GDM1 (cell line): ENCODE data around the gene RASL12.
"Not testable (repeated sequence)": the region's sequence is repeated elsewhere in the genome, so short reads cannot be mapped to it uniquely, and the experiment has no call there.

Source experiments
- DNase-seq: peaks from one replicate; lab custom pipeline; 2025; lab: John Stamatoyannopoulos, UW

Gene RASL12

DNA sequence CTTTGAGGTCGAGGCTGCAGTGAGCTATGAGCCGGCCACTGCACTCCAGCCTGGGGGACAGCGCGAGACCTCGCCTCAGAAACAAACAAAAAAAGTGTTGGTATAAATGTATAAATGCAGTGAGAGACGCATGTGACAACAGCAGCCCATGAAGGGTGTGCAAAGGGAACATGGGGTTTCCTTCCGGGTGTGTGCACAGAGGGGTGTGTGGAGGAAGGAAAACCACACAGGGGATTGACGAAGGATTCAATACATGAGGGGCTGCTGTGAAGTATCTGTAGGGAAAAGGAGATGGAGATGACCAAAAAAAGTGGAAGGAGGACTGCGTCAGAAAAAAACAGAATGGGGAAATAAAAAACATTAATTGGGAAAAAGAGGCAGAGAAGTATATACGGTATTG lies 39.5 kb downstream of the RASL12 start:
- DNase-seq, result no peak

- no peak for DNase-seq
These were observed 40.2 kb downstream of the RASL12 start for GRCh38 chr15:65027593-65027992.

DNA sequence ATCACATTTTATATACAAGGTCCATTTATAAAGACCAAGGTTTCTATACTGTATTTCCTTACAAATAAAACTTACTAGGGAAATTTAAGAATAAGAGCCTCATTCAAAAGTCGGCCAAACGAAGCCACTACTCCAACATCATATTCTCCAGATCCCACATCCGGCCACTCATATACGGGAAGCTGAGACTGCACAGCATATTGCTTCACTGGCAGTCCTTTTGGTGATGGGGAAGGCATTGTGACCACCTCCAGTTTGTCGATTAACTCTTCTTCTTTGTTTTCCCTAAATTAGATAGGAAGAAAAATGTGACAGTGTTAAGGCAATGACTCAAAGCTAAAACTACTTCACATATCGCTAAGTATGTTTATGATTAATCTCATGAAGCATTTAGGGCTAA lies 41.0 kb downstream of the RASL12 start:
- no peak for DNase-seq

GRCh38 chr15:65021488-65021887 lies 46.3 kb downstream of the RASL12 start:
- no peak for DNase-seq

DNA sequence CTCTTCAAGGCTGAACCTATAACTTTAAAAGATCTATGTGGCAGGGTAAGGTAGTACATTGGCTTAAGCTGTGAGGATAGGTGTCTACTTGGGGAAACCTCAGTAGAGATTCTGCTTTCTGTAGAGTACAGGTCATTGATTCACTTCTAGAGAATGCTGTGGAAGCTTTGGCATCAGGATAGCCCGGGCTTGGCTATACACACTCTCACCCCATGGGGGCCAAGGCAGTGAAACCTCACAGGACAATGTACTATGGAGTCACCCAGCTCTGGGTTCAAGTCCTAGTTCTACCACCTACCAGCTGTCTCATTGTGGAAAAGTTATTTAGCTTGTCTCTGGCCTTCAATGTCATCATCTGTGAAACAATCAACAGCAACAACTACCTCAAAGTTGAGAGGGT lies 47.4 kb downstream of the RASL12 start:
- DNase-seq, result no peak

DNA sequence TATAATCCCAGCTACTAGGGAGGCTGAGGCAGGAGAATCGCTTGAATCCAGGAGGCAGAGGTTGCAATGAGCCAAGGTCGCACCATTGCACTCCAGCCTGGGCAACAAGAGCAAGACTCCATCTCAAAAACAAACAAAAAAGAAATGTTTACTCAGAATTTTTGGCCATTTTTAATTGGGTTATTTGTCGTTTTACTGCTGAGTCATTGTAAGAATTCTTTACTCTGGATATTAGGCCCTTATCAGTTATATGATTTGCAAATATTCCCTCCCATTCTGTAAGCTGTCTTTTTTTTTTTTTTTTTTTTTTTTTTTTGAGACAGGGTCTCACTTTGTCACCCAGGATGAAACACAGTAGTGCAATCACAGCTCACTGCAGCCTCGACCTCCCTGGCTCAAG lies 56.6 kb downstream of the RASL12 start:
- not testable (repeated sequence) for DNase-seq

- DNase-seq, result peak; percentile 18
These were observed 58.8 kb downstream of the RASL12 start for GRCh38 chr15:65008983-65009382.

- DNase-seq, result no peak
These were observed 60.9 kb downstream of the RASL12 start for GRCh38 chr15:65006876-65007275.

- no peak for DNase-seq
These were observed 62.8 kb downstream of the RASL12 start for GRCh38 chr15:65004993-65005392.
